Activated naive CD4-positive, alpha-beta T cell treated with anti-CD3 and anti-CD28 coated beads, Interleukin-2, amount 50 U/mL, for 16 hours (primary cell): ENCODE measurements around the gene ISCA1.
A peak's percentile ranks its signal among the peaks of the same experiment; 100 is the strongest.
"Not testable (repeated sequence)": the region's sequence is repeated elsewhere in the genome, so short reads cannot be mapped to it uniquely, and the experiment has no call there.

Experiments
- DNase-seq: peaks from one replicate; pipeline ENCODE4 v3.0.0-alpha.2; 2020

ISCA1 gene

GRCh38 chr9:86282077-86282978, at the start of gene ISCA1:
ISCA1 (minus strand) TSS chr9:86282538; CDS start chr9:86282458, 80 bp downstream.
- peak; percentile 99 for DNase-seq

GRCh38 chr9:86330186-86330585, 47.8 kb upstream of the ISCA1 start:
- no peak for DNase-seq

- DNase-seq: no peak
Measured at GRCh38 chr9:86329649-86330048, 47.3 kb upstream of the ISCA1 start.

- DNase-seq: no peak
Measured at GRCh38 chr9:86328156-86328555, 45.8 kb upstream of the ISCA1 start.

- DNase-seq: no peak
Measured at GRCh38 chr9:86326536-86326935, 44.2 kb upstream of the ISCA1 start.

- no peak for DNase-seq
Measured at GRCh38 chr9:86324901-86325300, 42.6 kb upstream of the ISCA1 start.

- DNase-seq: no peak
Measured at GRCh38 chr9:86324308-86324707, 42.0 kb upstream of the ISCA1 start.

- no peak for DNase-seq
Measured at GRCh38 chr9:86322973-86323644, 40.8 kb upstream of the ISCA1 start.

GRCh38 chr9:86321373-86321772, 39.0 kb upstream of the ISCA1 start:
- DNase-seq: no peak

GRCh38 chr9:86318187-86318586, 35.8 kb upstream of the ISCA1 start:
- no peak for DNase-seq

GRCh38 chr9:86315078-86315477, 32.7 kb upstream of the ISCA1 start:
- no peak for DNase-seq

GRCh38 chr9:86312959-86313358, 30.6 kb upstream of the ISCA1 start:
- DNase-seq: not testable (repeated sequence)

GRCh38 chr9:86308687-86309086, 26.3 kb upstream of the ISCA1 start:
- DNase-seq: no peak

GRCh38 chr9:86304236-86304730, 21.9 kb upstream of the ISCA1 start:
- no peak for DNase-seq

- DNase-seq: peak; percentile 34
Measured at GRCh38 chr9:86303316-86303975, 21.1 kb upstream of the ISCA1 start.

GRCh38 chr9:86301686-86302085, 19.3 kb upstream of the ISCA1 start:
- DNase-seq: no peak

GRCh38 chr9:86300701-86301100, 18.4 kb upstream of the ISCA1 start:
- DNase-seq: no peak

- DNase-seq: no peak
Measured at GRCh38 chr9:86298873-86299272, 16.5 kb upstream of the ISCA1 start.

- not testable (repeated sequence) for DNase-seq
Measured at GRCh38 chr9:86290341-86290740, 8.0 kb upstream of the ISCA1 start.

GRCh38 chr9:86288499-86289198, 6.3 kb upstream of the ISCA1 start:
- no peak for DNase-seq

- DNase-seq: no peak
Measured at GRCh38 chr9:86287013-86287412, 4.7 kb upstream of the ISCA1 start.

- DNase-seq: no peak
Measured at GRCh38 chr9:86286278-86286677, 3.9 kb upstream of the ISCA1 start.

- DNase-seq: no peak
Measured at GRCh38 chr9:86285261-86285660, 2.9 kb upstream of the ISCA1 start.
